ENCODE results near the gene RNASE13. TPM values are rescaled to one million over a fixed set of nuclear protein-coding genes. Genes with fewer than 3 reads are reported as not detected.

The RNASE13 gene
- total RNA-seq, 1 experiment from 2014 or later: not detected

DNA sequence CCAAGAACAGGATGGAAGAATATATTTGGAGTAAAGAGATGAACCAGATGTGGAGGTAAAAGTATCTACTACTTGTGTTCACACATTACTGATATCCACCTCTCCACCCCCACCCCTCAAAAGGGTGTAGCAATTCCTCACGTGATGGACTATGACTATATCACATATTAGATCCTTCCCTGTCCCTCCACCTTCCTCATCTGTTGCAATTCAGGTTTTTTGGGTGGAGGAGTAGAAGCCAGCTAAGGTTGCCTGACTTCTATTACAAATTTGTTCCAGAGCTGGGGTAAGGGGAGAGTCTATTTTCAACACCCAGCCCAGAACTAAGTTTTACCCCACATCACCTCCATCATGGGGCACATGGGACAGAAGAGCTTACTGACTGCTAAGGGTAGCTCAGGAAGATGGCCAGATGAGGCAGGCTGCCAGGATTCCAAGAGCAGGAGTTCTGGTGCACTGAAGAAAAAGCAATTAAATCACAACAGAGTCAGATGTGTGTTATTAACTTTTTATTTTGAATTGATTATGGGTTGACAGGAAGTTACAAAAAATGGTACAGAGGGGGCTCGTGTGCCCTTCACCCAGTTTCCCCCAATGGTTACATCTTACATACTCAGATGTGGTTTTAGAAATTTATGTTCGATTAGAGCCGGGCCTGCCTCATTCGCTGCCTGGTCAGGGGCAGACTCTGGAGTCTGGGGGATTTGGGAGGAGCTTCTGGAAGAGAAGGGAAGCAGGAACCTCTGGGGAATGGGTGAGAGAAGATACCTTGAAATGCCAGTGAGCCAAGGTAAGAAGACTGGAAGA is 2.1 kb downstream of the RNASE13 start:
- H4K20me1 ChIP-seq (ENCODE audit: insufficient read depth, low read depth, low read length): no peaks in the 10 kb centered on the region
- H3K79me2 ChIP-seq (ENCODE audit: low read length): no peaks in the 10 kb centered on the region
- H3K9me3 ChIP-seq (ENCODE audit: low read length): no peaks in the 10 kb centered on the region
- no peak overlapping the region for H3K4me3 ChIP-seq (ENCODE audit: low read length)
- H3K27ac ChIP-seq (ENCODE audit: low read length): no peak overlapping the region
- H3K27me3 ChIP-seq (ENCODE audit: low read length): no peaks in the 10 kb centered on the region
- H3K36me3 ChIP-seq (ENCODE audit: insufficient read depth, low read length): no peaks in the 10 kb centered on the region
- no peaks in the 10 kb centered on the region for H3K4me1 ChIP-seq (ENCODE audit: low read length)
- H2AFZ ChIP-seq (ENCODE audit: low read length): no peak overlapping the region
- no peak for DNase-seq
- no peaks in the 10 kb centered on the region for H3K9me2 ChIP-seq (replicated peaks; ENCODE audit: insufficient read depth, low read length)
- H3K9ac ChIP-seq (ENCODE audit: low read length): no peak overlapping the region
- H3K4me2 ChIP-seq (ENCODE audit: low read depth, low read length, poor library complexity, severe bottlenecking): no peak overlapping the region

DNA sequence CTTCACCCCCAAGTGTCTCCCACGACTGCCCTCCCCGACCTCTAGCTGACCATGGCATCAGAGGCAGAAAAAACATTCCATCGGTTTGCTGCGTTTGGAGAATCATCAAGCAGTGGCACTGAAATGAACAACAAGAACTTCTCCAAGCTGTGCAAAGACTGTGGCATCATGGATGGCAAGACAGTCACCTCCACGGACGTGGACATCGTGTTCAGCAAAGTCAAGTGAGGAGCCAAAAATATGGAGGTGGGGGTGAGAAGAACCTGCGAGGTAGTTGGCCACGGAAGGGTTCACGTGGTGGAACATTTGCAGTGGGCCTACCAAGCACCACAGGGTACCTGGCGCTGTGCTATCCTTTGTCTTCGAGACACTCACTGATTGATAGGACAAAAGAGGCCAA is 4.1 kb downstream of the RNASE13 start:
- no peak overlapping the region for H3K9ac ChIP-seq (ENCODE audit: low read length)
- H3K79me2 ChIP-seq (ENCODE audit: low read length): no peaks in the 10 kb centered on the region
- no peaks in the 10 kb centered on the region for H3K36me3 ChIP-seq (ENCODE audit: insufficient read depth, low read length)
- H4K20me1 ChIP-seq (ENCODE audit: insufficient read depth, low read depth, low read length): 0 out of 2 replicates have a peak, but pooled peaks cover 3% of the 10 kb centered on the region
- no peaks in the 10 kb centered on the region for H3K4me1 ChIP-seq (ENCODE audit: low read length)
- no peaks in the 10 kb centered on the region for H3K9me3 ChIP-seq (ENCODE audit: low read length)
- no peaks in the 10 kb centered on the region for H3K27me3 ChIP-seq (ENCODE audit: low read length)
- no peak overlapping the region for H3K27ac ChIP-seq (ENCODE audit: low read length)
- no peak overlapping the region for H2AFZ ChIP-seq (ENCODE audit: low read length)
- no peak for DNase-seq
- no peak overlapping the region for H3K4me2 ChIP-seq (ENCODE audit: low read depth, low read length, poor library complexity, severe bottlenecking)
- H3K9me2 ChIP-seq (replicated peaks; ENCODE audit: insufficient read depth, low read length): no peaks in the 10 kb centered on the region
- no peak overlapping the region for H3K4me3 ChIP-seq (ENCODE audit: low read length)

DNA sequence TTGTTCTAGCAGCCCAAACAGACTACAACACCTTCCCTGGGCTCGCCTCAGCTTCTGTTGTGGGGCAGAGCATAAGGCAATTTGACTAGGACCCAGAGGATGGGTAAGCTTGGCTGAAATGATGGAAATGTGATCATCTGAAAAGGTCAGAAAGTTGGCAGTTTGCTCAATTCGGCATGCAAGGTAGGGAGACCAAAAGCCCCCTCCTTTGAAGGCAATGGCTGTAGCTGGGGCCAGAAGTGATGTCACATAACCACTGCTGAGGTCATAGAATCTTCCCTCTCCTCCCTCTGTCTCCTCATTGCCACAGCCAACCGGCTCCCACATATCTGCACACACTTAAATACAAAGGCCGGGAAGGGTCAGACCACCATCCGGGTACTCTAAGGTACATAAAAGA is 4.7 kb downstream of the RNASE13 start, which contains the start of gene TPPP2:
TPPP2 (plus strand) TSS at position 301 of the 400 bp plus-strand sequence. CDS start 365 bp downstream, outside the sequence.
- no peaks in the 10 kb centered on the region for H3K4me1 ChIP-seq (ENCODE audit: low read length)
- no peaks in the 10 kb centered on the region for H3K79me2 ChIP-seq (ENCODE audit: low read length)
- H3K9me3 ChIP-seq (ENCODE audit: low read length): no peaks in the 10 kb centered on the region
- no peaks in the 10 kb centered on the region for H3K9me2 ChIP-seq (replicated peaks; ENCODE audit: insufficient read depth, low read length)
- 0 out of 2 replicates have a peak, but pooled peaks cover 3% of the 10 kb centered on the region for H4K20me1 ChIP-seq (ENCODE audit: insufficient read depth, low read depth, low read length)
- no peak within 1 kb of the TSS for H3K4me2 ChIP-seq (ENCODE audit: low read depth, low read length, poor library complexity, severe bottlenecking)
- H3K4me3 ChIP-seq (ENCODE audit: low read length): no peak within 1 kb of the TSS
- no peaks in the 10 kb centered on the region for H3K27me3 ChIP-seq (ENCODE audit: low read length)
- no peak within 1 kb of the TSS for H3K27ac ChIP-seq (ENCODE audit: low read length)
- H3K36me3 ChIP-seq (ENCODE audit: insufficient read depth, low read length): no peaks in the 10 kb centered on the region
- no peak within 1 kb of the TSS for H2AFZ ChIP-seq (ENCODE audit: low read length)
- H3K9ac ChIP-seq (ENCODE audit: low read length): no peak within 1 kb of the TSS
- DNase-seq: no peak

DNA sequence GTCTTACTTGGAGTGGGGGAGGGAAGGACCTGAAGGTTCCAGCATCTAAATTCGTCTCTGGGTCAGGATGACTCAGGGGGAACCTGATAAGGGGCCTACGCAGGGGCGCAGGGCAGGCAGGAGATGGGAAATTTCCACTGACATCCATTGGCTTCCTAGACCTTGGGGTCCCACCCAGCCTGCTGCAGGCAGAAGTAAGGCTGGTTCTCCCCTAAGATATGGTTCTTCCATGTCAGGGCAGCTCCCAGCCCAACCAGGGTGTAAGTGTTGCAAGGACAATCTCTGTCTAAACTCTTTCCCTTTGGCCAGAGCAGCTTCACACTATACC is 7.7 kb downstream of the RNASE13 start:
- no peaks in the 10 kb centered on the region for H3K27me3 ChIP-seq (ENCODE audit: low read length)
- H3K4me1 ChIP-seq (ENCODE audit: low read length): no peaks in the 10 kb centered on the region
- H3K9me2 ChIP-seq (replicated peaks; ENCODE audit: insufficient read depth, low read length): no peaks in the 10 kb centered on the region
- no peaks in the 10 kb centered on the region for H3K9me3 ChIP-seq (ENCODE audit: low read length)
- no peak overlapping the region for H3K27ac ChIP-seq (ENCODE audit: low read length)
- H3K4me2 ChIP-seq (ENCODE audit: low read depth, low read length, poor library complexity, severe bottlenecking): no peak overlapping the region
- H3K79me2 ChIP-seq (ENCODE audit: low read length): no peaks in the 10 kb centered on the region
- no peak overlapping the region for H2AFZ ChIP-seq (ENCODE audit: low read length)
- no peak overlapping the region for H3K4me3 ChIP-seq (ENCODE audit: low read length)
- 0 out of 2 replicates have a peak, but pooled peaks cover 3% of the 10 kb centered on the region for H4K20me1 ChIP-seq (ENCODE audit: insufficient read depth, low read depth, low read length)
- no peak for DNase-seq
- H3K9ac ChIP-seq (ENCODE audit: low read length): no peak overlapping the region
- no peaks in the 10 kb centered on the region for H3K36me3 ChIP-seq (ENCODE audit: insufficient read depth, low read length)

DNA sequence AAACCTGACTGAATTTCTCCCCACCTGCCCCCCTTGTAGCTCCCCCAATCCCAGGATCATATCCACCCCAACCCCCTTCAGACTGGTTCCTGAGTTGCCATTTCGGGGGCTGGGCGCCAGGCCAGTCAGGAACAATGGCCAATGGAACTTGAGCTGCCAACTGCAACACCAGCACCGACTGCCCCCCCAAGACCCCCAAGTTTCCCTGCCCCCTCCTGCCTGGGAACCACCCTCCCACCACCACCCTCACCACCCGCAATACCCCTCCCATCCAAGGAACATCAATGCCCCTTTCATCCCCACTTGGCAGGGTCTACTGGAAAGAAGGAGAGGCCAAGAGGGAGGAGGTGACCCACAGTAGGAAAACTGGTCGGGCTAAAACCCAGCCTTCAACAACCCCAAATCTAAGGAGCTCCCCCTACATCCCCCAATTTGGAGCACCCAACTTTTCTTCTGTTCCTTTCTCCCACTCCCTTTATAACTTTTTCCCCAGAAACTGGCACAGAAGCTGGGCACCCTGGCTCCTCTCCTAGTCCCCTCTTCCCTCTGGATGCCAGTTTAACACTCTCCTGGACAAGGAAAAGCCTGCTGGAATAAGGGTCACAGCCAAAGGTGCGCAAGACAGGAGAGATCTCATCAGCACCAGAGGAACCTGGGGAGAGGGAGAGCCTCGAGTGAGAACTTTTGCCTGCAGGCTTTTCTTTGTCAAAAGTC is 8.2 kb downstream of the RNASE13 start:
- Histone ChIP-seq H3K9ac (ENCODE audit: low read length) (no peak overlapping the region), H3K79me2 (ENCODE audit: low read length) (no peaks in the 10 kb centered on the region), H2AFZ (ENCODE audit: low read length) (no peak overlapping the region), H3K9me2 (replicated peaks; ENCODE audit: insufficient read depth, low read length) (no peaks in the 10 kb centered on the region), H3K4me3 (ENCODE audit: low read length) (no peak overlapping the region), H3K36me3 (ENCODE audit: insufficient read depth, low read length) (no peaks in the 10 kb centered on the region), H3K4me1 (ENCODE audit: low read length) (no peaks in the 10 kb centered on the region), H4K20me1 (ENCODE audit: insufficient read depth, low read depth, low read length) (0 out of 2 replicates have a peak, but pooled peaks cover 3% of the 10 kb centered on the region), H3K9me3 (ENCODE audit: low read length) (no peaks in the 10 kb centered on the region), H3K4me2 (ENCODE audit: low read depth, low read length, poor library complexity, severe bottlenecking) (no peak overlapping the region), H3K27ac (ENCODE audit: low read length) (no peak overlapping the region), H3K27me3 (ENCODE audit: low read length) (no peaks in the 10 kb centered on the region; the same call in 1 of the 2 replicates)
- no peak for DNase-seq

DNA sequence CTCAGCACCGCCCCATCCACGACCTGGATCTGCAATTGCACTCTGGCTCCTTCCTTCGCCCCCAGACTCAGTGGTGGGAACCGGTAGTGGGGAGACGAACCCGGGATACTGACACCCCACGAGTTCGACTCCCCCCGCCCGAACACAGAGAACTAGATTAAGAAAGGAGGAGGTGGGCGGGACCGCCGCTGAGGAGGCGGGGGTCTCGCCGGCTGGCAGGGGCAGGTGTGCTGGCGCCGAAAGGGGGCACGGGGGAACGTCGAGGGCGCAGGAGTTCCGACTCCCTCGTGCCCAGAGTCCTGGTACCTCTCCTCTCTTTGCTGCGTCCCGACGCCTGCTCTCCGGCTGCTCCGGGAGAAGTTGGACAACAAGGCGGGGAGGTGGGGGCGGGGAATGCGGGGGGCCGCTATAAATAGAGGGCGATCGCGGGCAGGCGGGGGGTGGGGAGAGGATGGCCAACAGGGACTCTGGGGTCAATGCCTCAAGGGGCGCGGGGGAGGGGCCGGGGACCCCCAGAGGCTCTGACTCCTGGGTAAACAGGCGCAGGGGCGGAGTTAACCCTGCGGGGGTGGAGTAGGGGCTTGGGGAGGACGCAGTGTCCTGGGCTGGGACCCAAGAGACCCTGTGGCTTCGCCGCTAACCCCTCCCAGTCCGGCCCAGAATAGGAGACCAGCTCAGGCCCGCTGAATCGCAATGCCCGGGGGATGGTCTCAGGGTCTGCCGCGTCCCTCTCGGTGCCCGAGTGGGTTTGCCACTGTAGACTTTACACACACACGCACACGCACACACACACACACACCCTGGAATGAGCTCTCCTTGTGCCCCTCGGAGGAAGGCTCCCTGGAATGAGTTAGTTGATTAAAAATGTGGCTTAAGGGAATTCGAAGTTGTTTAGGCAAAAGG is 9.0 kb downstream of the RNASE13 start:
- Histone ChIP-seq H3K4me3 (ENCODE audit: low read length) (no peak overlapping the region), H3K27ac (ENCODE audit: low read length) (no peak overlapping the region), H3K27me3 (ENCODE audit: low read length) (no peaks in the 10 kb centered on the region; the same call in 1 of the 2 replicates), H3K4me2 (ENCODE audit: low read depth, low read length, poor library complexity, severe bottlenecking) (no peak overlapping the region), H3K9ac (ENCODE audit: low read length) (no peak overlapping the region), H3K9me3 (ENCODE audit: low read length) (no peaks in the 10 kb centered on the region), H2AFZ (ENCODE audit: low read length) (no peak overlapping the region), H3K4me1 (ENCODE audit: low read length) (no peaks in the 10 kb centered on the region), H4K20me1 (ENCODE audit: insufficient read depth, low read depth, low read length) (0 out of 2 replicates have a peak, but pooled peaks cover 3% of the 10 kb centered on the region), H3K9me2 (replicated peaks; ENCODE audit: insufficient read depth, low read length) (no peaks in the 10 kb centered on the region), H3K79me2 (ENCODE audit: low read length) (no peaks in the 10 kb centered on the region), H3K36me3 (ENCODE audit: insufficient read depth, low read length) (no peaks in the 10 kb centered on the region)
- no peak for DNase-seq

DNA sequence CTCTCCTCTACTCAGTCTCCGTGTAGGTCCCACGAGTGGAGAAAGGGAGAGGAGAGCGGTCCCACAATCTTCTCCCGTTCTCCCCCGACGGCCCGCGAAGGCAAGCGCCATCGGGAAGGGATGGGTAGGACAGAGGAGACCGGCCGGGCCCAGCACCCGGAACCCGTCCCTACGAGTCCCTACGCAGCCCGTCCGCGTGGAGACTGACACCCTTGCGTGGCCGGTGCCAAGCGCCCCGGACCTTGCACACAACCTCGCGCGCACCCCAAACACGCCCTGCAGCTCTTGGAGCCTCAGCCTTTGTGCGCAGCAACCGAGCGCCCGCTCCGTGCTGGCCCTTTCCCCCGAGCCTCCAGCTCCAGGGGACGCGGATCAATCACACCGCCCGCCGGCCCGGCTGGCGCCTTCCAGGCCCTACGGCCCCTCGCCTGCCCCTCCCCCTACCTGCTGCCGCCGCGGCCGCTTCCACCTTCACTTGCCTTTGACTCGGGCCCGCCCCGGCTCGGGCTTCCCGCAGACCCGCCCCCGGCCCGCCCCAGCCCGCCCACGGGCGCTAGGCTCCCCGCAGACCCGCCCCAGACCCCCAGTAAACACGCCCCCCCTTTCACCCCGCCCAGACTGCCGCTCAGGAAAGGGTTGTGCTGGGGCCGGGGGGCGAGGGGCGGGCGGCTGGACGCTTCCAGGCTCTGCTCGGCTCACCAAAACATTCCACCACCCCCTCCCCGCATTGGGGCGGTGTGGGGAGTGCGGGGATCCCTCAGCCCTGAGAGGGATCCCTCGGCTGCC is 9.8 kb downstream of the RNASE13 start, which contains the start of gene NDRG2:
NDRG2 (minus strand) TSS at position 477 of the 786 bp plus-strand sequence. CDS start 1,746 bp downstream, outside the sequence.
- H3K79me2 ChIP-seq (ENCODE audit: low read length): no peaks in the 10 kb centered on the region
- H3K9ac ChIP-seq (ENCODE audit: low read length): no peak within 1 kb of the TSS
- no peaks in the 10 kb centered on the region for H3K4me1 ChIP-seq (ENCODE audit: low read length)
- no peak within 1 kb of the TSS for H2AFZ ChIP-seq (ENCODE audit: low read length)
- no peak within 1 kb of the TSS for H3K4me3 ChIP-seq (ENCODE audit: low read length)
- DNase-seq: no peak
- no peaks in the 10 kb centered on the region; the same call in 1 of the 2 replicates for H3K27me3 ChIP-seq (ENCODE audit: low read length)
- no peaks in the 10 kb centered on the region for H3K9me3 ChIP-seq (ENCODE audit: low read length)
- no peak within 1 kb of the TSS for H3K27ac ChIP-seq (ENCODE audit: low read length)
- no peaks in the 10 kb centered on the region for H3K36me3 ChIP-seq (ENCODE audit: insufficient read depth, low read length)
- 0 out of 2 replicates have a peak, but pooled peaks cover 3% of the 10 kb centered on the region for H4K20me1 ChIP-seq (ENCODE audit: insufficient read depth, low read depth, low read length)
- H3K4me2 ChIP-seq (ENCODE audit: low read depth, low read length, poor library complexity, severe bottlenecking): no peak within 1 kb of the TSS
- H3K9me2 ChIP-seq (replicated peaks; ENCODE audit: insufficient read depth, low read length): no peaks in the 10 kb centered on the region
